Cardiac muscle cell (in vitro differentiated cells and primary cell): Measurements from ENCODE around the gene CXCL5. TPM values are rescaled to one million over a fixed set of nuclear protein-coding genes. Genes with fewer than 3 reads are reported as not detected.

ENCODE experiments used
- DNase-seq, 2 donors: peaks; one replicate each; pipeline versions ENCODE4 v3.0.0 to v3.0.0-alpha.2; 2010 to 2017; ENCODE audit warnings: low read depth in 1 of 2, low spot score in 1 of 2
- H3K27ac ChIP-seq: fragments of 200-600 bp; sonication (generic); 2 replicates; pipeline ENCODE4 v1.5.1; 2016
- H3K27me3 ChIP-seq: fragments of 200-600 bp; sonication (generic); 2 replicates; pipeline ENCODE4 v1.6.0; 2016; ENCODE audit warnings: control low read depth
- H3K36me3 ChIP-seq: fragments of 200-600 bp; sonication (generic); 2 replicates; pipeline ENCODE4 v1.5.1; 2016; ENCODE audit warnings: control low read depth
- H3K4me1 ChIP-seq: fragments of 200-600 bp; sonication (generic); 2 replicates; pipeline ENCODE4 v1.8.1; 2017; ENCODE audit warnings: low read depth, mild to moderate bottlenecking, mixed run types
- H3K4me3 ChIP-seq: fragments of 200-600 bp; sonication (generic); 2 replicates; pipeline ENCODE4 v1.5.1; 2016; ENCODE audit warnings: mild to moderate bottlenecking
- H3K9me3 ChIP-seq: fragments of 200-600 bp; sonication (generic); 2 replicates; pipeline ENCODE4 v1.5.1; 2017; ENCODE audit warnings: low read depth, mild to moderate bottlenecking, control low read depth
- CTCF ChIP-seq: IDR thresholded peaks from 2 replicates; pipeline ENCODE4 v1.5.1; 2012; ENCODE audit warnings: low read depth, mild to moderate bottlenecking, low read length
- polyA plus RNA-seq: library from polyadenylated mRNA; unstranded; fragments of >200 nt; fragmentation: Nextera tagmentation; extraction: Ambion mirVana; gene quantifications from 2 replicates; pipeline ENCODE4 v1.2.1, GENCODE V29; 2016
- total RNA-seq: library from RNA; depleted of rRNA; stranded (reverse); fragments of >200 nt; gene quantifications from 2 replicates; pipeline ENCODE4 v1.2.3, GENCODE V29; 2016

Gene CXCL5
- total and polyA plus RNA-seq, 2 experiments from 2014 or later, result not detected

- DNase-seq, result peak in 1 of 2 donors; percentile 57
- no peak overlapping the region for H3K27ac ChIP-seq
Observed at GRCh38 chr4:74006009-74006476, 7.6 kb upstream of the CXCL5 start.

GRCh38 chr4:74005528-74005927 is 7.1 kb upstream of the CXCL5 start:
- peak in 1 of 2 donors; percentile 19 for DNase-seq
- TF ChIP-seq CTCF, result no peak
- Histone ChIP-seq H3K36me3 (no peaks in the 10 kb centered on the region), H3K27ac (no peak overlapping the region), H3K27me3 (no peaks in the 10 kb centered on the region), H3K9me3 (no peaks in the 10 kb centered on the region), H3K4me1 (no peaks in the 10 kb centered on the region), H3K4me3 (no peak overlapping the region)

More at GRCh38 chr4:74006009-74006476, 7.6 kb upstream of the CXCL5 start:
- no peak for TF ChIP-seq CTCF
- Histone ChIP-seq H3K4me1 (no peaks in the 10 kb centered on the region), H3K36me3 (no peaks in the 10 kb centered on the region), H3K9me3 (no peaks in the 10 kb centered on the region), H3K27me3 (no peaks in the 10 kb centered on the region), H3K4me3 (no peak overlapping the region)

GRCh38 chr4:74004668-74005067 is 6.2 kb upstream of the CXCL5 start:
- TF ChIP-seq CTCF, result no peak
- no peaks in the 10 kb centered on the region for H3K9me3 ChIP-seq

GRCh38 chr4:74000301-74000700 is 1.8 kb upstream of the CXCL5 start:
- H3K4me3 ChIP-seq, result no peak overlapping the region
- peaks cover 19% of the 10 kb centered on the region for H3K27me3 ChIP-seq
- H3K27ac ChIP-seq, result no peak overlapping the region
- DNase-seq, result no peak
- H3K4me1 ChIP-seq, result no peaks in the 10 kb centered on the region
- no peak for TF ChIP-seq CTCF
- no peaks in the 10 kb centered on the region for H3K9me3 ChIP-seq
- H3K36me3 ChIP-seq, result no peaks in the 10 kb centered on the region

More at GRCh38 chr4:74004668-74005067, 6.2 kb upstream of the CXCL5 start:
- DNase-seq, result no peak
- Histone ChIP-seq H3K27me3 (no peaks in the 10 kb centered on the region), H3K36me3 (no peaks in the 10 kb centered on the region), H3K27ac (no peak overlapping the region), H3K4me3 (no peak overlapping the region), H3K4me1 (no peaks in the 10 kb centered on the region)

- H3K4me3 ChIP-seq, result no peak overlapping the region
- no peaks in the 10 kb centered on the region for H3K9me3 ChIP-seq
- H3K36me3 ChIP-seq, result no peaks in the 10 kb centered on the region
- TF ChIP-seq CTCF, result no peak
- peaks cover 1% of the 10 kb centered on the region for H3K27me3 ChIP-seq
- no peaks in the 10 kb centered on the region for H3K4me1 ChIP-seq
- H3K27ac ChIP-seq, result no peak overlapping the region
- no peak for DNase-seq
Observed at GRCh38 chr4:73992050-73992449, 6.4 kb downstream of the CXCL5 start.

- Histone ChIP-seq H3K27me3 (no peaks in the 10 kb centered on the region), H3K27ac (no peak overlapping the region)
Observed at GRCh38 chr4:73991742-73992000, 6.8 kb downstream of the CXCL5 start.

More at GRCh38 chr4:73991742-73992000, 6.8 kb downstream of the CXCL5 start:
- DNase-seq, result no peak
- Histone ChIP-seq H3K9me3 (no peaks in the 10 kb centered on the region), H3K4me3 (no peak overlapping the region), H3K4me1 (no peaks in the 10 kb centered on the region), H3K36me3 (no peaks in the 10 kb centered on the region)
- no peak for TF ChIP-seq CTCF
